ENCODE measurements around the gene NFKB1. TPM values are rescaled to one million over a fixed set of nuclear protein-coding genes. Genes with fewer than 3 reads are reported as not detected.

Gene NFKB1
- total and polyA plus RNA-seq, 8 donors = 9.6 to 36.5 (median 21.2) TPM

DNA sequence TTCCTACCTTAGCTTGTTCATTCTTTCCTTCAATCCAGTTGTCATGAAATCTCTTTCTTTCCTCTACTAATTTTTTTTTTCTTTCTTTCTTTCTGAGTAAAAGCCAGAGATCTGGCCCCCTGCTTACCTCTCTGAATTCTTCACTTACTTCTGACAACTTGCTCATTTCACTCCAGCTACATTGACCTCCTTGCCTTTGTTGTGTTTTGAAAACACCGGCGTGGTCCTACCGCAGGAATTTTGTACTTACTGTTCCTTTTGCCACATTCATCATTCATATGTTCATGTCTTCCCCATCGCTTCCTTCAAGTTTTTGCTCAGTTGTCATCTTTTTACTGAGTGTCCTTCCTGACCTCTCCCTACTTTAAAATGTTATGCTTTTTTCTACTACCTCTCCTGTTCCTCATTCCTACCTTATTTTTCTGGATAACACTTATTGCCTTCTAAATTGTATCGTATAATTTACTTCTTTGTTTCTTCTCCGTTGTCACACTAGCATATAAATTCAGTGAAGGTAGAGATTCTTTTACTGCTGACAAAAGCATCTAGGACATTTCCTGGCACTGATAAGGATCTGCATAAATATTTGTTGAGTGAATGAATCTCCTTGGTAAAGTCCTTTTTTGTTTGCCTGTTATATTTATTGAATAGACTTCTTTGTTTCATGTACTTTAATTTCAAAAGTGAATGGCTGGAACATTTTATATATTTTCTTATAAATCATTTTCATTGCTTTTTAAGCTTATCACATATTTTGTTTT is 74.4 kb downstream of the NFKB1 start:
- intact Hi-C loops (cut with DNase I; ENCODE audit: low total_unique reads) = no loop called here
- TF ChIP-seq, protein P1, sequence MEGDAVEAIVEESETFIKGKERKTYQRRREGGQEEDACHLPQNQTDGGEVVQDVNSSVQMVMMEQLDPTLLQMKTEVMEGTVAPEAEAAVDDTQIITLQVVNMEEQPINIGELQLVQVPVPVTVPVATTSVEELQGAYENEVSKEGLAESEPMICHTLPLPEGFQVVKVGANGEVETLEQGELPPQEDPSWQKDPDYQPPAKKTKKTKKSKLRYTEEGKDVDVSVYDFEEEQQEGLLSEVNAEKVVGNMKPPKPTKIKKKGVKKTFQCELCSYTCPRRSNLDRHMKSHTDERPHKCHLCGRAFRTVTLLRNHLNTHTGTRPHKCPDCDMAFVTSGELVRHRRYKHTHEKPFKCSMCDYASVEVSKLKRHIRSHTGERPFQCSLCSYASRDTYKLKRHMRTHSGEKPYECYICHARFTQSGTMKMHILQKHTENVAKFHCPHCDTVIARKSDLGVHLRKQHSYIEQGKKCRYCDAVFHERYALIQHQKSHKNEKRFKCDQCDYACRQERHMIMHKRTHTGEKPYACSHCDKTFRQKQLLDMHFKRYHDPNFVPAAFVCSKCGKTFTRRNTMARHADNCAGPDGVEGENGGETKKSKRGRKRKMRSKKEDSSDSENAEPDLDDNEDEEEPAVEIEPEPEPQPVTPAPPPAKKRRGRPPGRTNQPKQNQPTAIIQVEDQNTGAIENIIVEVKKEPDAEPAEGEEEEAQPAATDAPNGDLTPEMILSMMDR (IDR thresholded peaks at IDR 0.05) = no peak
- TF ChIP-seq EP300 (IDR thresholded peaks at IDR 0.05) = no peak
- TF ChIP-seq POLR2AphosphoS5 (IDR thresholded peaks at IDR 0.05) = no peak
- TF ChIP-seq POLR2A (IDR thresholded peaks at IDR 0.05) = no peak
- no peak for DNase-seq
- H3K9me3 ChIP-seq = no peaks in the 10 kb centered on the region
- no peak overlapping the region for H3K4me3 ChIP-seq
- H3K36me3 ChIP-seq = peaks cover 0 to 47% (median 35%) of the 10 kb centered on the region in 4 donors
- no peaks in the 10 kb centered on the region for H3K27me3 ChIP-seq
- H3K27ac ChIP-seq = no peak overlapping the region
- 80 to 88% (median 84%) methylated on average over 6 of the region's 6 CpGs for WGBS, 5 donors
- H3K4me1 ChIP-seq = peaks cover 0 to 17% (median 6%) of the 10 kb centered on the region in 4 donors

GRCh38 chr4:102578270-102578669 is 77.1 kb downstream of the NFKB1 start:
- Histone ChIP-seq H3K27me3 (no peaks in the 10 kb centered on the region), H3K36me3 (peaks cover 8 to 66% (median 62%) of the 10 kb centered on the region in 4 donors), H3K27ac (no peak overlapping the region), H3K9me3 (no peaks in the 10 kb centered on the region), H3K4me3 (no peak overlapping the region), H3K4me1 (peaks cover 0 to 17% (median 6%) of the 10 kb centered on the region in 4 donors)
- intact Hi-C loops (cut with DNase I; ENCODE audit: low total_unique reads) = no loop called here
- WGBS, 5 donors = 84 to 94% (median 90%) methylated on average over 3 of the region's 3 CpGs
- DNase-seq = no peak
- TF ChIP-seq POLR2A (IDR thresholded peaks at IDR 0.05) = no peak
- TF ChIP-seq, protein P1 (IDR thresholded peaks at IDR 0.05) = no peak

- WGBS, 5 donors = 78 to 92% (median 84%) methylated on average over 8 of the region's 8 CpGs
- DNase-seq = no peak
- H3K4me1 ChIP-seq = peaks cover 0 to 17% (median 6%) of the 10 kb centered on the region in 4 donors
- intact Hi-C loops (cut with DNase I; ENCODE audit: low total_unique reads) = no loop called here
- H3K27ac ChIP-seq = no peak overlapping the region
- no peaks in the 10 kb centered on the region for H3K27me3 ChIP-seq
- H3K36me3 ChIP-seq = peaks cover 12 to 72% (median 67%) of the 10 kb centered on the region in 4 donors
- no peaks in the 10 kb centered on the region for H3K9me3 ChIP-seq
- TF ChIP-seq, protein P1 (IDR thresholded peaks at IDR 0.05) = no peak
- TF ChIP-seq POLR2A (IDR thresholded peaks at IDR 0.05) (no peak), EP300 (IDR thresholded peaks at IDR 0.05) (no peak), POLR2AphosphoS5 (IDR thresholded peaks at IDR 0.05) (no peak)
- H3K4me3 ChIP-seq = no peak overlapping the region
These were observed 77.7 kb downstream of the NFKB1 start for GRCh38 chr4:102578819-102579218.

- Histone ChIP-seq H3K27ac (no peak overlapping the region), H3K4me1 (peaks cover 0 to 9% (median 3%) of the 10 kb centered on the region in 4 donors), H3K9me3 (no peaks in the 10 kb centered on the region), H3K36me3 (peaks cover 14 to 83% (median 79%) of the 10 kb centered on the region in 4 donors), H3K27me3 (no peaks in the 10 kb centered on the region), H3K4me3 (no peak overlapping the region)
- intact Hi-C loops (cut with DNase I; ENCODE audit: low total_unique reads) = no loop called here
- DNase-seq = no peak
- 75 to 79% (median 79%) methylated on average over 2 of the region's 2 CpGs for WGBS, 5 donors
- TF ChIP-seq POLR2A (IDR thresholded peaks at IDR 0.05) = no peak
These were observed 78.8 kb downstream of the NFKB1 start for GRCh38 chr4:102579794-102580462.
